SK-N-SH (cell line): ENCODE results near the gene ADAMTS14.

ENCODE experiments used
- CHD2 ChIP-seq: fragments of 150-350 bp; IDR thresholded peaks from 2 replicates; pipeline ENCODE4 v1.6.1; 2018; ENCODE audit warnings: low read length; ENCODE audit not compliant: partially characterized antibody
- CTCF ChIP-seq: fragments of 200-600 bp; sonication (generic); IDR thresholded peaks from 2 replicates; pipeline ENCODE4 v1.6.1; 2017; ENCODE audit warnings: antibody characterized with exemption, mild to moderate bottlenecking, moderate library complexity
- MXI1 ChIP-seq: IDR thresholded peaks from 2 replicates; pipeline ENCODE4 v1.6.1; 2012; ENCODE audit warnings: mild to moderate bottlenecking, low read depth, low read length, improper control_type of control experiment
- REST ChIP-seq: IDR thresholded peaks from 2 replicates; pipeline ENCODE4 v1.6.1; 2012; ENCODE audit warnings: mild to moderate bottlenecking, low read depth, low read length, moderate library complexity
- SMC3 ChIP-seq: IDR thresholded peaks from 2 replicates; pipeline ENCODE4 v1.6.1; 2012; ENCODE audit warnings: low read depth, low read length, improper control_type of control experiment
- TAF1 ChIP-seq: IDR thresholded peaks from 2 replicates; pipeline ENCODE4 v1.6.1; 2012; ENCODE audit warnings: low read depth, mild to moderate bottlenecking, low read length, moderate library complexity, borderline replicate concordance
- USF2 ChIP-seq: fragments of 150-350 bp; IDR thresholded peaks from 2 replicates; pipeline ENCODE4 v1.6.1; 2017; ENCODE audit warnings: antibody characterized with exemption, low read length, low read depth, borderline replicate concordance
- ZBTB33 ChIP-seq: IDR thresholded peaks from 2 replicates; pipeline ENCODE4 v1.4.0; 2012; ENCODE audit warnings: low read depth, borderline replicate concordance

- TF ChIP-seq ZBTB33, result no peak
- no peak for TF ChIP-seq SMC3
- TF ChIP-seq REST, result no peak
- TF ChIP-seq CTCF, result no peak
- no peak for TF ChIP-seq USF2
- no peak for TF ChIP-seq MXI1
- TF ChIP-seq CHD2, result no peak
- no peak for TF ChIP-seq TAF1
These were observed 23.1 kb downstream of the ADAMTS14 start for GRCh38 chr10:70695241-70696030.
